Activated CD4-positive, alpha-beta T cell treated with anti-CD3 and anti-CD28 coated beads for 48 hours (primary cell): ENCODE measurements around the gene SLC46A2.

Experiments used
- DNase-seq: peaks from one replicate; pipeline ENCODE4 v3.0.0-alpha.2; 2020

The SLC46A2 gene, protein sequence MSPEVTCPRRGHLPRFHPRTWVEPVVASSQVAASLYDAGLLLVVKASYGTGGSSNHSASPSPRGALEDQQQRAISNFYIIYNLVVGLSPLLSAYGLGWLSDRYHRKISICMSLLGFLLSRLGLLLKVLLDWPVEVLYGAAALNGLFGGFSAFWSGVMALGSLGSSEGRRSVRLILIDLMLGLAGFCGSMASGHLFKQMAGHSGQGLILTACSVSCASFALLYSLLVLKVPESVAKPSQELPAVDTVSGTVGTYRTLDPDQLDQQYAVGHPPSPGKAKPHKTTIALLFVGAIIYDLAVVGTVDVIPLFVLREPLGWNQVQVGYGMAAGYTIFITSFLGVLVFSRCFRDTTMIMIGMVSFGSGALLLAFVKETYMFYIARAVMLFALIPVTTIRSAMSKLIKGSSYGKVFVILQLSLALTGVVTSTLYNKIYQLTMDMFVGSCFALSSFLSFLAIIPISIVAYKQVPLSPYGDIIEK

GRCh38 chr9:112890106-112891081, at the start of gene SLC46A2:
TSS of gene SLC46A2 (minus strand) at chr9:112890876. CDS start at chr9:112890681, 195 bp downstream.
- DNase-seq: no peak

- DNase-seq: no peak
Measured at GRCh38 chr9:112939418-112939817, 48.7 kb upstream of the SLC46A2 start.

GRCh38 chr9:112933696-112934095, 43.0 kb upstream of the SLC46A2 start:
- no peak for DNase-seq

GRCh38 chr9:112925058-112925641, 34.5 kb upstream of the SLC46A2 start:
- peak; percentile 15 for DNase-seq

DNA sequence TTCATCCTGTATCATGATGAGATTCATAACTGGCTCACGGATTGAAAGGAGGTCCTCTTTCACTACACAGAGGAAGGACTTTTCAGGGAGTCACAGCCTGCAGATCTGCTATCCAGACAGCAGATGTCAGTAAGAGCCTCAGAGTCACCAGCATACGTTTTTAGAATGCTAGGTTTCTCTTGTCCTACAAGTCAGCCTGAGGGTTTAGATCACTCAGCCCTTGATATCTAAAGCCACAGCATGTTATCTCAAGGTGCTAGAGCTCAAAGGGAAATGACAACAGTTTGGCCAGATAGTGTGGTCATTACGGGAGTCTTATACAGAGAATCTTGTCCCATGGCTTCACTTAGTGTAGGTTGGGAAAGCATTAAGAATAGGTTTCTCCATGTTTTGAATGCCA, 30.9 kb upstream of the SLC46A2 start:
- no peak for DNase-seq

DNA sequence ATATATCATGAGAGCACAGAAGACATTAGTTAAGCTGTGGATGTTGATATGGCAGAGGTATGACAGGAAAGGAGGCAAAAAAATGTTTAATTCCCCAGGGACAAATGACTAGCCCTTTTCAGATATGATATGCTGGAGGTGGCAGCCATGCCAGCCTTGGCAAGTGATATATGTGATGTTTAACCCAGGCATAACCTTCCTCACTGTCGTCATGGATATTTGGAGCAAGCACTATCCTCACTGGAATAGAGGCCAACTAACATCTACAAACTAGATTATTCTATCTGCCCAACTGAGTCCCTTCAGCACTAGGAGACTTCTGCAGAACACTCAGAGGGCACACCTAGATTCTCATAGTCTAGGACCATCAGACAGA, 27.3 kb upstream of the SLC46A2 start:
- no peak for DNase-seq

GRCh38 chr9:112917047-112917986, 26.6 kb upstream of the SLC46A2 start:
- no peak for DNase-seq

DNA sequence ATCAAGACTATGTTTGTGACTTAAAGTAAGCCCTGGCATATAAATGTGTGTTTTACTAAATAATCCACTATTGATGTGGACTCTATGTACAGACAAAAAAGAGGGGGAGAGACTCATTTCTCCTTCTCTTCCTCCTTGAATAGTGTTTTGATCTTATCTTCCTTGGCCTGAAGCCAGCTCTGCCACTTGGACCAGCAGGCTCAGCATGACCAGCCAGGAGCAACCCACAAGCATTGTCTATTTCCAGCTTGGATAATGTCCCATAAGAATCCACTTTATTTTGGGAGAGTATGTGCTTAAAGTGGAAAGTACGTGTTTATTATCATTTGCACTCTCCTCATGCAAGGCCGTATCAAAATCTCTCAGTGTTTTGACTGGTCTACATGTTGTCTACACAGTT, 23.8 kb upstream of the SLC46A2 start:
- no peak for DNase-seq

DNA sequence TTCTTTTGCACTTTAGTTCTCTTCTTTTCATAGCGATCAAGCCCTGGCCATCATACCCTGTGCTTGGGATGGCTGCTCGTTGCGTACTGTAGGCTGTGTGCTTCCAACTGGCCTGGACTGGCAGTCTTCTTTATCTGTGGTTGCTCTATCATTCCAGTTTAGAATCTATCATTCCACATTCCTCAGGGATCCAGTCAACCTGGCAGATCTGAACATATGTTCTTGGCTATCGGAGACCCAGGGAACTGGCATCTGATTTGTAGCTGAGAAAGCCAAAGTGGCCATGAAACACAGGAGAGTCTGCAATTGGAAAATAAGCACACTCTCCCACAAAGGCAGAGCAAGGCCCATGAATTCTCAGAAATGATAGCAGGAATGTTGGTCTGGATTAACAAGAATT, 22.6 kb upstream of the SLC46A2 start:
- DNase-seq: no peak

DNA sequence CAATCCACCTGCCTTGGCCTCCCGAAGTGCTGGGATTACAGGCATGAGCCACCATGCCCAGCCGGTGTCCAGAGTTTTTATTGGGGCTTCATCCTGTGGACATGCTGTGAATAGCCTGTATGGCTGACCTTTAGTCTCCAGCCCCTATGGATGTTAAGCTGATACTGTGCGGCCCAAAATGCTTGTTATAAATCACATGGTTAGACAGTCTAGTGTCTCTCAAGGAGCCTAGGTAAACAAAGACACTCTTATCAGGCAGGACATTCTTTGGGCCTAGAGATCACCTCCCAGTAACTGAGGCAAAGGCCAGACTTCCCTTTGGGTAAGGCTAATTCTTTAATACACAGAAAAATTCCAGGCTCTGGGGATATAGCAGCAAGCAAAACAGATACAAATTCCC, 22.0 kb upstream of the SLC46A2 start:
- DNase-seq: no peak

DNA sequence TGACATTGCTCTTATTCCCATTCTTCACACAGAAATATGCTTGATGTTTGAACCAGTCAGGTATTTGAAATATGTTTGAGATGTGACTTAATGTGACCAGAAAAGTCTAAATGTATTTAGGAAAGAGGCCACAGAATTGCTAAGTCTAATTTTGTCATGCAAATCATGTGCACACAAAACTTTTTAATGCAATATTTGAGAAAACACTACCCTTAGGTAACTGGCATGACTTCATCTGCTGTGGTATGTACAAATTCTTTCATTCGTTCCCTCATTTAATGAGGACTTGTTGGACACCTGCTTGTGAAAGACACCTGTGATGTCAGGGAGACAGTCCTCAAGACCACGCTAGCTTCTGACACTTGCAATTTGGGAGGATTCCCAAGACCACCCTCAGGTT, 21.1 kb upstream of the SLC46A2 start:
- no peak for DNase-seq

DNA sequence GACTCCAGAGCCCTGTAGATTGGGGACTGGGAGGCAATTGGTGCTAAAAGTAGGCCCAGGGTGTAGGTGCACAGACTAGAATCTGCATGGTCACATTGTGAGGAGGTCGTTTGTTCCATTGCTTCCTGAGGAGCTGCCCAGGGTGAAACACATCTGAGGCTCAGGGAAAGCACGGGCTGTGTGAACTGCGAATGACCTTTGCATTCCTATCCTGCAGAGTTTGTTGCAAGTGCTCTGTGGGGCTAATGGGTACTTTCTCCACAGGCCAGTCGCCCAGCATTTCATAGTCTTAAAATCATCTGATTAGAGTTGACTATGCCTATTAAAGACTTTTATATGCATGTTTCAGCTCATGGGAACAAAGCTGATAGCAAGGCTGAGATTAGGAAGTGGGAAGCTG, 14.4 kb upstream of the SLC46A2 start:
- no peak for DNase-seq

DNA sequence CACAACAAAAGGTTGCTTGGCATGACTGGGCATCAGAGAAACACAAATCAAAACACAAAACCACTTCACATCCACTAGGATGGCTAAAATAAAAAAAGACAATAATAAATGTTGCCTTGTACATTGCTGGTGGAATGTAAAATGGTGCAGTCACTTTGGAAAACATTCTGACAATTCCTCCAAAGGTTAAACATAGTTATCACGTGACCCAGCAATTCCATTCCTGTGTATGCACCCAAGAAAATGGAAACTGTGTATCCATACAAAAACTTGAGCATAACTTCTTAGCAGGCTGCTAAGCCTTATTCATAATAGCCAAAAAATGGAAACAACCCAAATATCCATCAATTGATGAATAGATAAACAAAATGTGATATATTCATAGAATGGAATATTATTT, 10.2 kb upstream of the SLC46A2 start:
- DNase-seq: no peak

- no peak for DNase-seq
Measured at GRCh38 chr9:112900488-112900887, 9.8 kb upstream of the SLC46A2 start.

GRCh38 chr9:112898872-112899311, 8.2 kb upstream of the SLC46A2 start:
- no peak for DNase-seq

DNA sequence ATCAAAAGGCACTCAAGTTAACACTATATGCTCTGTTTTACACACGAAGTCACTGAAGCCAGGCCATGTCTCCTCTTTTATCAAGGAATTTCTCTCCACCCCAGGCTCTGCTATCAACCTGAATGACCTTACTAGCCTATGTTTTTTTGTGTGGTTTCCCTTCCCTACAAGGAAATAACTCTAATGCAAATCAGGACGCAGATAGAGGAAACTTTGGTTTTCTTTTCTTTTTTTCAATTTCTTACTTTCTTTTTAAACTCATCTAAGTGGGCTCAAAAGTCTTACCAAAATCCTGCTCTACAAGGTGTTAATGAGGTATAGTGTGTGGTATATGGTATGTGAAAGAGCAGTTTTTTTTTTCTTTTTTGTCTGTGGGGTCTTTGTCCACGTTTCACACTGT, 5.5 kb upstream of the SLC46A2 start:
- DNase-seq: no peak

DNA sequence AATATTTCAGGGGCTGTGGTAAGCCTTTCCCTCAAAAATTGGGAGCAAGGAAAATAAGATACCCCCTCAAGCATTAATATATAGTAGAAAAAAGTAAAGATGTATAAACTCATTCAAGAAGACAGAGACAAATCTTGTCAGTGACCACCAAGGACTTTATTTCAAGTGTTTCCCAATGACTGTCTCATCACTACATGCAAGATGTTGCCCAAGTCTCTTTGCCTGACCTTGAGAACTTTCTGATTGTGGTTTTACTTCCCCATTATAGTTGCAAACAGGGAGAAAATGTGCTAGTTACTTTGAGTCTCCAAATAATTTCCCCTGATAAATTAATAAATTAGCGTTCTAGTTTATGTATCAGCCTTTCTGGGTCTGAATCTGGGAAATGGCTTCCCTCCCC, 4.0 kb upstream of the SLC46A2 start:
- DNase-seq: no peak

DNA sequence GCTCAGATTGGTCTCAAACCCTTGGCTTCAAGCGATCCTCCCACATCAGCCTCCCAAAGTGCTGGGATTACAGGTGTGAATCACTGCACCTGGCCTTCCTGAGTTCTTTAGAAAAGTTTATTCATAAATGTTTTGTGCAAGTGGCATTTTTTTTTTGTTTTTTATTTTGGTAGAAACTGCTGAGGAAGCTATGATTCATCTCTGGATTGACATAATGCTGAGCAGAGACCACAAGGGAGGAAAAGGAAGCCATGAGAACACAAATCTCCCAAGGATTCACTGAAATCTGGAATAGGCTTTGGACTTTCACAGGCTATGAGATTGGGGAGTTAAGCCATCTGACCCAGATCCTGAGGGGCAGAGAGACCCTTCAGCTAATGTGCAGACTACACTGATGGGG, 3.4 kb upstream of the SLC46A2 start:
- DNase-seq: no peak

- no peak for DNase-seq
Measured at GRCh38 chr9:112892981-112893380, 2.3 kb upstream of the SLC46A2 start.

DNA sequence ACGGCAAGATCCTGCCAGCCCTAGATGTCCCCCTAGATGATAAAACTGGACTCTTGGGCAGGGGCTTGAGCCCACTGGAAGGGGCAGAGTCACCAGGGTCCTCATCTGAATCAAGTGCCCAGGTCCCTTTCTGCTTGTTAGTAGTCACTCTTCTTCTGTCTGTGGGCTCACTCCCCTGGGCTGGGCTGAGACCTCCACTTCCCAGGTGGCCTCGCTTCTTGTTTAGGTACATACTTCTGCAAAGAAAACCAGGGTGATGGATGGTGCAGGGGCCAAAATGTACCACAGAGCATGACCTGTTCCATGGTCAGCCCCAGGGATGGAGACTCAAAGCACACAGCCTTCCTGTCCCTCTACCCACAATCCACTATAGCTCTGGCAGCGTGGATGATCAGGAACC, 845 bp upstream of the SLC46A2 start:
- DNase-seq: no peak

DNA sequence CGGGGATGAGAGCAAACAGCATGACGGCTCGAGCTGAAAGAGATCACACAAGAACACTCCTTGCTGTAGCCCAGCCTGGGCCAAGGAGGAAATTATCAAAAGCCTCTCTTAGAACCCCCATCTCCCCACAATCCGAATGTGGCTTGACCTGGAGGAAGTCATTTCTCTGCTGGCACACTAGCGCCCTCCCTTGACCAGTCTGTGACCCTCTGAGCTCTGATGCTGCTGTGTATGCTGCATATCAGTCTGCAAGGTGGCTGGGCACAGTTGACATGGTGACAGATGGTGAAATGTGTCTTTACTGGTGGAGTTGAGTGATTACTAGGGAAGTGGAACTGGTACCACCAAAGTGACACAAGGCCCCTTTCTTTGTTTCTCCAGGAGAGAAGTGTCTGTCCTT, 3.3 kb downstream of the SLC46A2 start:
- DNase-seq: no peak

GRCh38 chr9:112886351-112886750, 4.3 kb downstream of the SLC46A2 start:
- DNase-seq: no peak
